Liver (tissue), 9 donors: ENCODE measurements around the gene ZNF562. TPM values are rescaled to one million over a fixed set of nuclear protein-coding genes. Genes with fewer than 3 reads are reported as not detected.
A peak's percentile ranks its signal among the peaks of the same experiment; 100 is the strongest.

Source experiments
- DNase-seq: peaks from one replicate; pipeline ENCODE4 v3.0.0-alpha.2; 2017; ENCODE audit warnings: low spot score
- H3K27ac ChIP-seq, 2 donors: one replicate each; pipeline ENCODE4 v1.7.0; 2013; ENCODE audit warnings: inconsistent platforms in 2 of 2, low read length in 2 of 2, control low read depth in 1 of 2, low read depth in 1 of 2, mild to moderate bottlenecking in 1 of 2
- H3K27me3 ChIP-seq, 4 donors: one replicate each; pipeline versions ENCODE4 v1.6.1 to v1.7.0; 2013; ENCODE audit warnings: low read length in 3 of 4, inconsistent platforms in 1 of 4, mild to moderate bottlenecking in 1 of 4, moderate library complexity in 1 of 4; ENCODE audit not compliant: control insufficient read depth in 4 of 4, insufficient read depth in 4 of 4
- H3K36me3 ChIP-seq, 4 donors: one replicate each; pipeline versions ENCODE4 v1.6.1 to v1.7.0; 2013; ENCODE audit warnings: low read length in 3 of 4, mild to moderate bottlenecking in 3 of 4, low read depth in 1 of 4, moderate library complexity in 1 of 4; ENCODE audit not compliant: control insufficient read depth in 4 of 4, insufficient read depth in 3 of 4
- H3K4me1 ChIP-seq, 4 donors: one replicate each; pipeline versions ENCODE4 v1.6.1 to v1.7.0; 2013; ENCODE audit warnings: low read length in 3 of 4, mild to moderate bottlenecking in 3 of 4, moderate library complexity in 1 of 4; ENCODE audit not compliant: control insufficient read depth in 4 of 4, insufficient read depth in 4 of 4
- H3K4me3 ChIP-seq, 3 donors: one replicate each; pipeline versions ENCODE4 v1.6.1 to v1.7.0; 2013; ENCODE audit warnings: low read length in 3 of 3, control low read depth in 1 of 3, low read depth in 1 of 3, mild to moderate bottlenecking in 1 of 3
- H3K9ac ChIP-seq, 2 donors: one replicate each; pipeline ENCODE4 v1.7.0; 2013; ENCODE audit warnings: low read length in 2 of 2, mild to moderate bottlenecking in 2 of 2, moderate library complexity in 2 of 2, control low read depth in 1 of 2, low read depth in 1 of 2
- H3K9me3 ChIP-seq, 4 donors: one replicate each; pipeline versions ENCODE4 v1.6.1 to v1.7.0; 2013; ENCODE audit warnings: low read length in 3 of 4; ENCODE audit not compliant: control insufficient read depth in 4 of 4
- ATF3 ChIP-seq: IDR thresholded peaks from 2 replicates; pipeline ENCODE4 v1.6.1; 2016; ENCODE audit warnings: antibody characterized with exemption
- EGR1 ChIP-seq, 2 donors: IDR thresholded peaks; 2 replicates each; pipeline ENCODE4 v1.6.1; 2016 to 2018; ENCODE audit warnings: antibody characterized with exemption in 2 of 2, low read depth in 2 of 2
- FOXA2 ChIP-seq: IDR thresholded peaks from 2 replicates; pipeline ENCODE4 v1.6.1; 2016; ENCODE audit warnings: antibody characterized with exemption
- GABPA ChIP-seq, 2 donors: IDR thresholded peaks in 1 of 2; conservative IDR thresholded peaks in 1 of 2; 2 replicates each; pipeline ENCODE4 v1.6.1; 2016; ENCODE audit warnings: antibody characterized with exemption in 2 of 2, mild to moderate bottlenecking in 1 of 2, moderate library complexity in 1 of 2
- HNF4A ChIP-seq, 2 donors: conservative IDR thresholded peaks; 2 replicates each; pipeline ENCODE4 v1.6.1; 2016; ENCODE audit warnings: antibody characterized with exemption in 2 of 2, mild to moderate bottlenecking in 2 of 2
- HNF4G ChIP-seq: IDR thresholded peaks from 2 replicates; pipeline ENCODE4 v1.6.1; 2016; ENCODE audit warnings: antibody characterized with exemption
- JUND ChIP-seq, 2 donors: IDR thresholded peaks; 2 replicates each; pipeline ENCODE4 v1.6.1; 2016; ENCODE audit warnings: antibody characterized with exemption in 2 of 2
- MAX ChIP-seq: IDR thresholded peaks from 2 replicates; pipeline ENCODE4 v1.6.1; 2016; ENCODE audit warnings: antibody characterized with exemption
- NR2F2 ChIP-seq: IDR thresholded peaks from 2 replicates; pipeline ENCODE4 v1.6.1; 2016; ENCODE audit warnings: antibody characterized with exemption
- RAD21 ChIP-seq, 2 donors: IDR thresholded peaks; 2 replicates each; pipeline ENCODE4 v1.6.1; 2016; ENCODE audit warnings: antibody characterized with exemption in 2 of 2, mild to moderate bottlenecking in 2 of 2
- REST ChIP-seq: IDR thresholded peaks from 2 replicates; pipeline ENCODE4 v1.6.1; 2016; ENCODE audit warnings: antibody characterized with exemption, mild to moderate bottlenecking
- RXRA ChIP-seq, 2 donors: IDR thresholded peaks; 2 replicates each; pipeline ENCODE4 v1.6.1; 2017 to 2018; ENCODE audit warnings: antibody characterized with exemption in 2 of 2, mild to moderate bottlenecking in 1 of 2
- SP1 ChIP-seq: IDR thresholded peaks from 2 replicates; pipeline ENCODE4 v1.6.1; 2018; ENCODE audit warnings: antibody characterized with exemption, mild to moderate bottlenecking
- YY1 ChIP-seq: IDR thresholded peaks from 2 replicates; pipeline ENCODE4 v1.6.1; 2016; ENCODE audit warnings: antibody characterized with exemption, mild to moderate bottlenecking
- ZBTB33 ChIP-seq: IDR thresholded peaks from 2 replicates; pipeline ENCODE4 v1.6.1; 2016; ENCODE audit warnings: antibody characterized with exemption
- WGBS: extraction: QIAGEN DNeasy Blood & Tissue Kit; methylation state at CpG from one replicate; pipeline ENCODE4 v1.1.7; 2013; 5-methylcytosine and 5-hydroxymethylcytosine counted together
- polyA plus RNA-seq, 2 donors: library from polyadenylated mRNA; stranded (reverse) in 1 of 2; unstranded in 1 of 2; fragments of 200-250 nt in 1 of 2; fragments of >200 nt in 1 of 2; fragmentation: Nextera tagmentation in 1 of 2; extraction: Ambion mirVana in 1 of 2; gene quantifications; one replicate each; pipeline versions ENCODE4 v1.2.1 to v1.2.3, GENCODE V29; 2013 to 2015
- total RNA-seq, 2 donors: library from RNA; depleted of rRNA; stranded (reverse); fragments of >200 nt; gene quantifications; one replicate each; pipeline ENCODE4 v1.2.3, GENCODE V29; 2014
- donor health status: healthy.
- donor health status: healthy.
- donor health status: healthy.
- donor health status: healthy.
- donor health status: healthy.

The ZNF562 gene
- total and polyA plus RNA-seq, 4 donors = 4.1 to 14.9 (median 9.0) TPM

GRCh38 chr19:9622531-9622930, 52.4 kb downstream of the ZNF562 start:
- no peaks in the 10 kb centered on the region for H3K9me3 ChIP-seq
- no peak overlapping the region for H3K9ac ChIP-seq
- DNase-seq = no peak
- peaks cover 7 to 17% (median 12%) of the 10 kb centered on the region in 4 donors for H3K36me3 ChIP-seq
- H3K4me1 ChIP-seq = peaks cover 0 to 13% (median 12%) of the 10 kb centered on the region in 4 donors
- TF ChIP-seq GABPA (IDR thresholded peaks at IDR 0.05 in 1 of 2, conservative IDR thresholded peaks at IDR 0.05 in 1 of 2) (no peak), EGR1 (IDR thresholded peaks at IDR 0.05; ENCODE audit: low read depth in 2 of 2) (no peak), NR2F2 (no peak), MAX (no peak), SP1 (no peak)
- H3K27ac ChIP-seq = no peak overlapping the region
- no peaks in the 10 kb centered on the region for H3K27me3 ChIP-seq
- no peak overlapping the region for H3K4me3 ChIP-seq
- WGBS = 86% methylated on average over 2 of the region's 2 CpGs

- H3K27ac ChIP-seq = peak within 1 kb of the TSS; percentile 70 to 95
- H3K27me3 ChIP-seq = no peaks in the 10 kb centered on the region
- H3K9me3 ChIP-seq = no peaks in the 10 kb centered on the region
- WGBS = 2% methylated on average over 33 of the region's 33 CpGs
- H3K4me3 ChIP-seq = peak within 1 kb of the TSS; percentile 69 to 96 (median 86)
- H3K4me1 ChIP-seq = peaks cover 0 to 13% (median 12%) of the 10 kb centered on the region in 4 donors
- H3K9ac ChIP-seq = peak within 1 kb of the TSS; percentile 68 to 72
- peak; percentile 88 for DNase-seq
- TF ChIP-seq RAD21 (IDR thresholded peaks at IDR 0.05) (no peak), ATF3 (peak; percentile 42), NR2F2 (peak; percentile 61), HNF4G (no peak), SP1 (peak; percentile 23), FOXA2 (no peak), RXRA (IDR thresholded peaks at IDR 0.05) (peak; percentile 15 to 40), GABPA (IDR thresholded peaks at IDR 0.05 in 1 of 2, conservative IDR thresholded peaks at IDR 0.05 in 1 of 2) (peak; percentile 92 to 96), YY1 (peak; percentile 98), JUND (IDR thresholded peaks at IDR 0.05) (peak; percentile 41 to 83), HNF4A (conservative IDR thresholded peaks at IDR 0.05) (peak in 1 of 2 donors; percentile 5), ZBTB33 (no peak), REST (peak; percentile 17), MAX (no peak)
- H3K36me3 ChIP-seq = peaks cover 9 to 26% (median 21%) of the 10 kb centered on the region in 4 donors
These were observed 53.5 kb downstream of the ZNF562 start, which contains the start of gene ZNF561 for GRCh38 chr19:9621156-9622037. TSS of gene ZNF561 (minus strand) at chr19:9621232. CDS start at chr19:9619456, 1,776 bp downstream.
